ENCODE data around the gene CDC45. TPM values are rescaled to one million over a fixed set of nuclear protein-coding genes. Genes with fewer than 3 reads are reported as not detected.
"Not testable (repeated sequence)": the region's sequence is repeated elsewhere in the genome, so short reads cannot be mapped to it uniquely, and the experiment has no call there.

The CDC45 gene
- total and polyA plus RNA-seq, 3 donors from 2014 or later: 38.8 to 47.2 (median 43.7) TPM

DNA sequence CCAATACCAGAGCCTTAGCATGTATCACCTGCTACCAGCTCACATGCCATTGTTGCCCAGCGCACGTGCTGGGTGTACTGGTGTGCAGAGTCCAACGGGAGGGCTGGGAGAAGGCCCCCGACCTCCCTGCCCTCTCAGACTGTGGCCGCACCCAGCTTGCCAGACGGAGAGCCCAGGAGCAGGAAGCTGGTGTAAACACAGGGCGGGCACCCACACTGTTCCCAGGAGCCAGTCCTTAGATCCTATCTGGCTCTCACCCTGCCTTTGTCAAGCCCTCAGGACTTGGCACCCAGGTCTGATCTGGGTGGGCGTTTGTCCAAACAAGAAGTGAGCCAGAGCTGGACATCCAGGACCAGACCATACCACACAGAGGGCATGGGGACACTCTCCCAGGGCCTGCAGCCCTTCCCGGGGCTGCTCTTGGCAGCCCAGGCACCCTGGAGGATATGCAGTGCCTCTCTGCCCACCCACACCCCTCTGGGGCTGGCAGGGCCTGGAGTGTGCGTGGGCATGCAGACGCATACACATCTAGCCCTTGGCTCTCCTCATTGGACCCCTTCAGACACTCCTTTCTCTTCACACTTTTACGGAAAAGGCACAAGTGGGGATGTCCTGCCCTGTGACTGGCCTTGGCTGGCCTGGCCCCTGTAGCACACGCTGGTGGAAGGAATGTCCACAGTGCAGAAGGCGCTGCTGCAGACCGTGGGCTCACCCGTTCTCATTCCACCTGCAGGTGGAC is 64.4 kb downstream of the CDC45 start:
- intact Hi-C loops (cut with DNase I; ENCODE audit: low total_unique reads): no loop called here
- no peaks in the 10 kb centered on the region for H3K36me3 ChIP-seq (ENCODE audit: low read depth, missing control alignments)
- no peaks in the 10 kb centered on the region for H3K4me1 ChIP-seq
- no peak overlapping the region for H3K27ac ChIP-seq
- no peak for TF ChIP-seq POLR2A (IDR thresholded peaks at IDR 0.05)
- TF ChIP-seq, protein P1, sequence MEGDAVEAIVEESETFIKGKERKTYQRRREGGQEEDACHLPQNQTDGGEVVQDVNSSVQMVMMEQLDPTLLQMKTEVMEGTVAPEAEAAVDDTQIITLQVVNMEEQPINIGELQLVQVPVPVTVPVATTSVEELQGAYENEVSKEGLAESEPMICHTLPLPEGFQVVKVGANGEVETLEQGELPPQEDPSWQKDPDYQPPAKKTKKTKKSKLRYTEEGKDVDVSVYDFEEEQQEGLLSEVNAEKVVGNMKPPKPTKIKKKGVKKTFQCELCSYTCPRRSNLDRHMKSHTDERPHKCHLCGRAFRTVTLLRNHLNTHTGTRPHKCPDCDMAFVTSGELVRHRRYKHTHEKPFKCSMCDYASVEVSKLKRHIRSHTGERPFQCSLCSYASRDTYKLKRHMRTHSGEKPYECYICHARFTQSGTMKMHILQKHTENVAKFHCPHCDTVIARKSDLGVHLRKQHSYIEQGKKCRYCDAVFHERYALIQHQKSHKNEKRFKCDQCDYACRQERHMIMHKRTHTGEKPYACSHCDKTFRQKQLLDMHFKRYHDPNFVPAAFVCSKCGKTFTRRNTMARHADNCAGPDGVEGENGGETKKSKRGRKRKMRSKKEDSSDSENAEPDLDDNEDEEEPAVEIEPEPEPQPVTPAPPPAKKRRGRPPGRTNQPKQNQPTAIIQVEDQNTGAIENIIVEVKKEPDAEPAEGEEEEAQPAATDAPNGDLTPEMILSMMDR (IDR thresholded peaks at IDR 0.05): no peak
- no peak overlapping the region for H3K4me3 ChIP-seq
- no peak for DNase-seq
- H3K9me3 ChIP-seq: no peaks in the 10 kb centered on the region
- WGBS, 2 donors: 80 to 84% methylated on average over 12 to 16 of the region's 16 CpGs
- no peaks in the 10 kb centered on the region for H3K27me3 ChIP-seq

DNA sequence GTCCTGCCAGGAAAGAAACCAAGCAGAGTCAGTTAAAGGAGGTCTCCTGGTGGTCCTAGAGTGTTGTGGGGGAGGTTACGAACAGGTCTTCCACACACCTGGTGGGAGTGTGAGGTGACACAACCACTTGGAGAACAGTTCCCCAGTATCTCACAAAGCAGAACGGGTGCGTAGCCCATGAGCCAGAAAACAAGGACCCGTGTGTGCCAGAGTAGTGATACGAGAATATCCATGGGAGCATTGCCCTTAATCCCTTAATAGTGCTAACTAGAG is 66.2 kb downstream of the CDC45 start:
- 77 to 90% methylated on average over 5 of the region's 5 CpGs for WGBS, 2 donors

DNA sequence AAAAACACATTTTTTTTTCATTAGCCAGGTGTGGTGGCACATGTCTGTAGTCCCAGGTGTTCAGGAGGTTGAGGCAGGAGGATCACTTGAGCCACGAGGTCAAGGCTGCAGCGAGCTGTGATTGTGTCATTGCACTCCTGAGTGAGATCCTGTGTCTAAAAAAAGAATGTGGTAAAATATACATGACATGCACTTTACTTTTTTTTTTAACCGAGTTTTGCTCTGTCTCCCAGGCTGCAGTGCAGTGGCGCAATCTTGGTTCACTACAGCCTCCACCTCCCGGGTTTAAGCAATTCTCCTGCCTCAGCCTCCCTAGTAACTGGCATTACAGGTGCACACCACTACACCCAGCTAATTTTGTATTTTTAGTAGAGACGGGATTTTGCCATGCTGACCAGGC is 67.0 kb downstream of the CDC45 start:
- intact Hi-C loops (cut with DNase I; ENCODE audit: low total_unique reads): no loop called here
- Histone ChIP-seq H3K4me3 (no peak overlapping the region), H3K4me1 (no peaks in the 10 kb centered on the region), H3K27me3 (no peaks in the 10 kb centered on the region), H3K9me3 (no peaks in the 10 kb centered on the region), H3K27ac (no peak overlapping the region), H3K36me3 (ENCODE audit: low read depth, missing control alignments) (no peaks in the 10 kb centered on the region)
- TF ChIP-seq POLR2A (IDR thresholded peaks at IDR 0.05): no peak
- TF ChIP-seq, protein P1 (IDR thresholded peaks at IDR 0.05): no peak
- WGBS, 2 donors: 71 to 83% methylated on average over 6 of the region's 6 CpGs
- no peak for DNase-seq

More for the DNA sequence above, 66.2 kb downstream of the CDC45 start:
- no peaks in the 10 kb centered on the region for H3K4me1 ChIP-seq
- H3K27me3 ChIP-seq: no peaks in the 10 kb centered on the region
- DNase-seq: no peak
- no peak overlapping the region for H3K4me3 ChIP-seq
- no peaks in the 10 kb centered on the region for H3K9me3 ChIP-seq
- TF ChIP-seq, protein P1 (IDR thresholded peaks at IDR 0.05): no peak
- TF ChIP-seq POLR2A (IDR thresholded peaks at IDR 0.05): no peak
- no peaks in the 10 kb centered on the region for H3K36me3 ChIP-seq (ENCODE audit: low read depth, missing control alignments)
- H3K27ac ChIP-seq: no peak overlapping the region
- intact Hi-C loops (cut with DNase I; ENCODE audit: low total_unique reads): no loop called here

DNA sequence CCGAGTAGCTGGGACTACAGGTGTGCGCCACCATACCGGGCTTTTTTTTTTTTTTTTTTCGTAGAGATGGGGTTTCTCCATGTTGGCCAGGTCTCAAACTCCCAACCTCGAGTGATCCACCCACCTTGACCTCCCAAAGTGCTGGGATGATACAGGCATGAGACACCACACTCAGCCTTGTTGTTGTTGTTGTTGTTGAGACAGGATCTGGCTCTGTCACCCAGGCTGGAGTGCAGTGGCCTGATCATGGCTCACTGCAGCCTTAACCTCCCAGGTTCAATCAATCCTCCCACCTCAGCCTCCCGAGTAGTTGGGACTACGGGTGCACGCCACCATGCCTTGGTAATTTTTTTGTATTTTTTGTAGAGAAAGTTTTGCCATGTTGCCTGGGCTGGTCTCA is 67.9 kb downstream of the CDC45 start:
- Histone ChIP-seq H3K36me3 (ENCODE audit: low read depth, missing control alignments) (no peaks in the 10 kb centered on the region), H3K4me3 (no peak overlapping the region), H3K4me1 (no peaks in the 10 kb centered on the region), H3K9me3 (no peaks in the 10 kb centered on the region), H3K27me3 (no peaks in the 10 kb centered on the region), H3K27ac (no peak overlapping the region)
- intact Hi-C loops (cut with DNase I; ENCODE audit: low total_unique reads): no loop called here
- no peak for DNase-seq
- 94% methylated on average over 8 of the region's 8 CpGs for WGBS, 2 donors
- no peak for TF ChIP-seq POLR2A (IDR thresholded peaks at IDR 0.05)
- TF ChIP-seq, protein P1 (IDR thresholded peaks at IDR 0.05): no peak

DNA sequence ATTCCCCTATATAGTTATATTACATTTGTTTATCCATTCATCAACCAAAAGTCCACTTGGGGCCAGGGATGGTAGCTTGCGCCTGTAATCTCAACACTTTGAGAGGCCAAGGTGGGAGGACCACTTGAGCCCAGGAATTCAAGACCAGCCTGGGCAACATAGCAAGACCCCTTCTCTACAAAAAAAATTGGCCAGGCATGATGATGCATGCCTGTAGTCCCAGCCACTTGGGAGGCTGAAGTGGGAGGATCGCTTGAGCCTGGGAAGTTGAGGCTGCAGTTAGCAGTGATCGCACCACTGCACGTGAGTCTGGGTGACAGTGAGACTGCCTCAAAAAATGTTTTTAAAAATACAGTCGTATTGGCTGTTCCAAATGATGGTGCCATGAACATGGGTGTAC is 68.7 kb downstream of the CDC45 start:
- H3K9me3 ChIP-seq; H3K36me3 ChIP-seq (ENCODE audit: low read depth, missing control alignments); H3K4me1 ChIP-seq; H3K27me3 ChIP-seq; intact Hi-C loops (cut with DNase I; ENCODE audit: low total_unique reads); H3K4me3 ChIP-seq; H3K27ac ChIP-seq; DNase-seq: not testable (repeated sequence)
- 91 to 92% methylated on average over 5 of the region's 5 CpGs for WGBS, 2 donors

Measured in testis (tissue), 3 donors.